Gastrocnemius medialis (tissue), 4 donors: Measurements from ENCODE around the gene TUBB8. TPM values are rescaled to one million over a fixed set of nuclear protein-coding genes. Genes with fewer than 3 reads are reported as not detected.
"Not testable (repeated sequence)": the region's sequence is repeated elsewhere in the genome, so short reads cannot be mapped to it uniquely, and the experiment has no call there.

ENCODE experiments used
- ATAC-seq, 2 donors: fragments of 150-250 bp; one replicate each; pipeline ENCODE4 v1.9.1; 2016
- DNase-seq, 2 donors: peaks; one replicate each; pipeline ENCODE4 v3.0.0-alpha.2; 2019
- H3K27ac ChIP-seq, 4 donors: fragments of 200-600 bp; sonication (generic); 1 replicate in 1 of 4; 2 replicates in 3 of 4; pipeline ENCODE4 v1.5.1; 2016 to 2018; ENCODE audit warnings: mild to moderate bottlenecking in 2 of 4, moderate library complexity in 1 of 4
- H3K27me3 ChIP-seq, 3 donors: fragments of 200-600 bp; sonication (generic) in 2 of 3; 1 replicate in 1 of 3; 2 replicates in 2 of 3; pipeline versions ENCODE4 v1.5.1 to v1.6.0; 2016 to 2019; ENCODE audit warnings: mild to moderate bottlenecking in 1 of 3, moderate library complexity in 1 of 3
- H3K36me3 ChIP-seq, 2 donors: fragments of 200-600 bp; sonication (generic) in 1 of 2; one replicate each; pipeline ENCODE4 v1.5.1; 2017 to 2018
- H3K4me1 ChIP-seq, 2 donors: fragments of 200-600 bp; sonication (generic) in 1 of 2; one replicate each; pipeline ENCODE4 v1.5.1; 2016 to 2017; ENCODE audit warnings: mild to moderate bottlenecking in 2 of 2
- H3K4me3 ChIP-seq, 4 donors: fragments of 200-600 bp; sonication (generic) in 3 of 4; 1 replicate in 1 of 4; 2 replicates in 3 of 4; pipeline ENCODE4 v1.5.1; 2016 to 2019; ENCODE audit warnings: mild to moderate bottlenecking in 2 of 4
- H3K9me3 ChIP-seq, 3 donors: fragments of 200-600 bp; sonication (generic) in 2 of 3; 1 replicate in 1 of 3; 2 replicates in 2 of 3; pipeline ENCODE4 v1.5.1; 2016 to 2019
- CTCF ChIP-seq, 5 experiments: fragments of 450-650 bp in 3 of 5; fragments of 200-600 bp in 2 of 5; sonication (generic) in 2 of 5; IDR thresholded peaks in 4 of 5; conservative IDR thresholded peaks in 1 of 5; 1 replicate in 4 of 5; 2 replicates in 1 of 5; pipeline ENCODE4 v1.5.1; 2016 to 2019; ENCODE audit warnings: antibody characterized with exemption in 5 of 5, mild to moderate bottlenecking in 3 of 5, moderate library complexity in 3 of 5
- POLR2A ChIP-seq, 2 donors: fragments of 450-650 bp; IDR thresholded peaks; one replicate each; pipeline ENCODE4 v1.6.1; 2017; ENCODE audit warnings: antibody characterized with exemption in 2 of 2, mild to moderate bottlenecking in 2 of 2, moderate library complexity in 2 of 2
- in situ Hi-C, 4 donors: fragments of 200-750 bp; cut with MboI; loops; one replicate each; pipeline versions ENCODE4 v1.15.0 to v1.8.0; 2017; ENCODE audit warnings: low sequenced_read_pairs in 4 of 4
- intact Hi-C: fragments of 100-400 bp; cut with DNase I; formaldehyde crosslinking; loops from one replicate; pipeline ENCODE4 v1.15.1; 2023; ENCODE audit warnings: low total_unique reads
- total RNA-seq, 4 donors: library from RNA; depleted of rRNA; stranded (reverse); fragments of >200 nt; gene quantifications; one replicate each; pipeline versions ENCODE4 v1.1.0 to v1.2.3, GENCODE V29; 2016

Gene TUBB8
- total RNA-seq, 4 donors from 2014 or later = not detected

GRCh38 chr10:80477-81105, 31.5 kb upstream of the TUBB8 start:
- no peaks in the 10 kb centered on the region for H3K9me3 ChIP-seq
- H3K27ac ChIP-seq = no peak overlapping the region
- no peak overlapping the region for H3K4me3 ChIP-seq
- H3K36me3 ChIP-seq = no peaks in the 10 kb centered on the region
- H3K27me3 ChIP-seq = peaks cover 0 to 17% (median 7%) of the 10 kb centered on the region in 3 donors
- H3K4me1 ChIP-seq = no peaks in the 10 kb centered on the region
- intact Hi-C loops (no loop called here), in situ Hi-C loops (no loop called here)
- TF ChIP-seq POLR2A (IDR thresholded peaks at IDR 0.05) = no peak
- TF ChIP-seq CTCF (IDR thresholded peaks at IDR 0.05 in 4 of 5, conservative IDR thresholded peaks at IDR 0.05 in 1 of 5) = no peak
- no peak for DNase-seq
- ATAC-seq = no peak

DNA sequence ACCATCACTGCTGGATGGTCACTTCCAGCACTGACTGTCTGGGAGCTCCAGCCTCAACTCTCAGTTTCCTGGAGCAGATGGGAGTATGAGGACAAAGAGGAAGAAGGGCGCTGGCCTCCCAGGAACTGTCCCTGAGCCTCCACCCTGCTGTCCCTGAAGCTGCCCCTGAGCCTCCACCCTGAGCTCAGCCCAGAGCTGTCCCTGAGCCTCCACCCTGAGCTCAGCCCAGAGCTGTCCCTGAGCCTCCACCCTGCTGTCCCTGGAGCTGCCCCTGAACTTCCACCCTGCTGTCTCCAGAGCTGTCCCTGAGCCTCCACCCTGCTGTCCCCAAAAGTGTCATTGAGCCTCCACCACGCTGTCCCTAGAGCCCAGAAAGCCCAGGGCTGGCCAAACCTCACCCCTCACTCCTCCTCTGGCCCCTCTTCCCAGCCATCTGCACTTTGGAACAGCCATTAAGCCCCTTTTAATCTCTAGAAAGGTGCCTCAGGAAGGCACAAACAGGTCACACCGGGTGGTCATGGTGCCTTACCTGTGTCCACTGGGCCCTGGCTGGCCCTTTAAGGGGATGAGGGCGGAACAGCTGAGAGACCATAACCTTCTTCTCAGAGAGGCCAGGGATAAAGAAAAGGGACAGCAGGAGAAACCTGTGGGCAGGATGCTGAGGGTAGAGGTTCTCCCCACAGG, 30.6 kb upstream of the TUBB8 start:
- H3K36me3 ChIP-seq = no peaks in the 10 kb centered on the region
- no peak overlapping the region for H3K27ac ChIP-seq
- peaks cover 0 to 25% (median 13%) of the 10 kb centered on the region in 3 donors for H3K27me3 ChIP-seq
- intact Hi-C loops = no loop called here
- H3K4me3 ChIP-seq = no peak overlapping the region
- DNase-seq (no peak), ATAC-seq (no peak)
- in situ Hi-C loops = no loop called here
- H3K9me3 ChIP-seq = no peaks in the 10 kb centered on the region
- no peak for TF ChIP-seq CTCF (IDR thresholded peaks at IDR 0.05 in 4 of 5, conservative IDR thresholded peaks at IDR 0.05 in 1 of 5)
- TF ChIP-seq POLR2A (IDR thresholded peaks at IDR 0.05) = no peak
- no peaks in the 10 kb centered on the region for H3K4me1 ChIP-seq

DNA sequence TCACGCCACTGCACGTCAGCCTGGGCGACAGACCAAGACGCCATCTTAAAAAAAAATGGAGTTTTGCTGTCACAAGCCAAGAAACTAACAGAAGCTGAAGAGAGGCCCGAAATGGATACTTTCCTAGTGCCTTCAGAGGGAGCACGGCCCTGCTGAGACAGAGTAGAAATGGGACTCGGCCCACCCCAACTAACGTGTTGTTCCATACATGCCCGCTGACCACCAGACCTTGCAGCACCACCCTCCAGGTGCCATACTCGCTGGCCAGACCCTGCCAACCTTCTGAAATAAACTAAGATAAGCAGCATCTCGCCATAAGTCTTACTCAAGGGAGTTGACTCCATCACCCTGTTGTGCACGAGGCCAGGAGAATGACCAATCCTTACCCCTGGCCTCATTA, 29.5 kb upstream of the TUBB8 start:
- no peak overlapping the region for H3K27ac ChIP-seq
- H3K4me1 ChIP-seq = peaks cover 0 to 6% of the 10 kb centered on the region in 2 donors
- no peak for TF ChIP-seq POLR2A (IDR thresholded peaks at IDR 0.05)
- no peak for TF ChIP-seq CTCF (IDR thresholded peaks at IDR 0.05 in 4 of 5, conservative IDR thresholded peaks at IDR 0.05 in 1 of 5)
- H3K9me3 ChIP-seq = no peaks in the 10 kb centered on the region
- H3K4me3 ChIP-seq = no peak overlapping the region
- no peaks in the 10 kb centered on the region for H3K36me3 ChIP-seq
- intact Hi-C loops = no loop called here
- no peak for DNase-seq
- peaks cover 7 to 32% (median 17%) of the 10 kb centered on the region in 3 donors for H3K27me3 ChIP-seq
- in situ Hi-C loops = no loop called here
- no peak for ATAC-seq

GRCh38 chr10:74266-74621, 25.1 kb upstream of the TUBB8 start:
- peak overlapping the region in 3 of 4 donors; percentile 43 to 54 (median 52) for H3K4me3 ChIP-seq
- H3K4me1 ChIP-seq, H3K36me3 ChIP-seq, ATAC-seq, in situ Hi-C loops, DNase-seq, H3K27ac ChIP-seq, H3K9me3 ChIP-seq, intact Hi-C loops: not testable (repeated sequence)
- peaks cover 7 to 32% (median 17%) of the 10 kb centered on the region in 3 donors for H3K27me3 ChIP-seq

DNA sequence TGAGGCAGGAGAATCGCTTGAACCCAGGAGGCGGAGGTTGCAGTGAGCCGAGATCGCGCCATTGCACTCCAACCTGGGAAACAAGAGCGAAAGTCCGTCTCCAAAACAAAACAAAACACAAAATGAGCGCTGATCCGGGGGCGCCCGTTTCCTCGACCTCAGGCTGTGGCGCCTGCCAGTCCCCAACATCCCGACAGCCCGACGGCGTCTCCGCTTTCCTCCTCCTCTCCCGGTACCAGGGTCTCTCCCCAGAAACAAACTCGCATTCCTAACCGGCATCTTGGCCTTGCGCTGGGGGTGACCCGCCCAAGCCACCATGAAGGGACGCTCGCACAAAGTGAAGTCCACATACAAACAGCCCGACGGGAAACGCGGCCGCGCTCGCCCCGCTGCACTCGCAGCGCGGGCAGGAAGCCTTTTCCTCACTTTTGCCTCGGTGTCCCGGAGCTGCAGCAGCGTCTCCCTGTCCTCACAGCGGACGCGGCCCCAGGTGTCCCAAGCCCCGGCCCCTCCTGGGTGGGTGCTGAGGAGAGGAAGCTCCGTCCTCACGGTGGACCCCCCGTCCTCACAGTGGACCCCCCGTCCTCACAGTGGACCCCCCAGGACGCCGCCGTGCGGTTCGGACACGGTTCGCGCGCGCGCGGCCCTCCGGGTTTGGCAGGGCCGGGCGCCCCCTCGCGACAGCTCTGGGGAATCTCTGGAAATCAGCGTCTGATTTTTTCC, 24.6 kb upstream of the TUBB8 start:
- peak overlapping the region; percentile 43 to 56 (median 53) for H3K4me3 ChIP-seq
- H3K9me3 ChIP-seq, DNase-seq, in situ Hi-C loops, ATAC-seq, H3K36me3 ChIP-seq, intact Hi-C loops, H3K4me1 ChIP-seq, H3K27ac ChIP-seq: not testable (repeated sequence)
- peaks cover 7 to 29% (median 17%) of the 10 kb centered on the region in 3 donors for H3K27me3 ChIP-seq
- peak in 3 of 5 experiments; percentile 28 to 63 (median 37) for TF ChIP-seq CTCF (IDR thresholded peaks at IDR 0.05 in 4 of 5, conservative IDR thresholded peaks at IDR 0.05 in 1 of 5)

GRCh38 chr10:68156-68555, 19.1 kb upstream of the TUBB8 start:
- H3K36me3 ChIP-seq, H3K4me1 ChIP-seq, ATAC-seq, DNase-seq, intact Hi-C loops, H3K4me3 ChIP-seq, H3K27me3 ChIP-seq, H3K9me3 ChIP-seq, H3K27ac ChIP-seq, in situ Hi-C loops: not testable (repeated sequence)

DNA sequence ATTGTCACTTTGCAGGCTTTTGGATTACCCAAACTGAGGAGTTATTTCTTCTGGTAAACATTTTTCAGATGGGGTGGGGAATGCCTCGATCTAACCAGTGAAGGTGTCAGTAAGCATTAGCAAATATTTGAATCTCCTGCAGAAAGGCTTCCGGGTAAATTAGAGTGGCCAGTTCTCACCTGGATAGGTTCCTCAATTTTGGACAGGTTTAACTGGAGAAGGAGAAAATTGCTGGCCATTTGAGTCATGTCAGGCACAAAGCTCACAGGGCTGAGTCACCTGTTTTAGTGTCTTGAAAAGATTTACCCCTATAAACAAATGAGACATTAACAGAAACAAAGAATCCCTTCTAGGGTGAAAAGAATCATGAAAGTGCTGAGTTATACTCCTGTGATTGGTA, 830 bp upstream of the TUBB8 start:
- DNase-seq, in situ Hi-C loops, ATAC-seq, H3K27me3 ChIP-seq, H3K4me1 ChIP-seq, H3K36me3 ChIP-seq, H3K27ac ChIP-seq, H3K9me3 ChIP-seq, H3K4me3 ChIP-seq, intact Hi-C loops: not testable (repeated sequence)
